NCI-H2171 (cell line): ENCODE results near the gene WDFY3.

Experiments
- DNase-seq: peaks from one replicate; lab custom pipeline; 2025; lab: John Stamatoyannopoulos, UW

Gene WDFY3

GRCh38 chr4:84944947-84945346 lies 21.5 kb downstream of the WDFY3 start:
- no peak for DNase-seq

DNA sequence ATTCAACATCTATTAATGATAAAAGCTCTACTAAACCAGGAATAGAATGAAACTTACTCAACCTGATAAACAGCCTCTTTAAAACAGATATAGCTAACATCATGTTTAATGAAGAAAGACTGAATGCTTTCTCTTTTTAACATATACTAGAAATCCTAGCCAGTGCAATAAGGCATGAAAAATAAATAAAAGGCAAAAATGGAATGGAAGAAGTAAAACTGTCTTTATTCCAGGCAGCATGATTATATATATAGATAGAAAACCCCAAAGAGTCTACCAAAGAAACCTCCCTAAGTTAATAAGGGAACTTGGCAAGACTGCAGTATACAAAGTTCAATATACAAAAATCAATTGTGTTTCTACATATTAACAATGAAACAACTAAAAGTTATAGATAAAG lies 25.5 kb downstream of the WDFY3 start:
- DNase-seq = no peak

- DNase-seq = no peak
These were observed 27.4 kb downstream of the WDFY3 start for GRCh38 chr4:84939113-84939512.

GRCh38 chr4:84938316-84938715 lies 28.2 kb downstream of the WDFY3 start:
- DNase-seq = no peak

- DNase-seq = no peak
These were observed 29.0 kb downstream of the WDFY3 start for GRCh38 chr4:84937381-84937977.

DNA sequence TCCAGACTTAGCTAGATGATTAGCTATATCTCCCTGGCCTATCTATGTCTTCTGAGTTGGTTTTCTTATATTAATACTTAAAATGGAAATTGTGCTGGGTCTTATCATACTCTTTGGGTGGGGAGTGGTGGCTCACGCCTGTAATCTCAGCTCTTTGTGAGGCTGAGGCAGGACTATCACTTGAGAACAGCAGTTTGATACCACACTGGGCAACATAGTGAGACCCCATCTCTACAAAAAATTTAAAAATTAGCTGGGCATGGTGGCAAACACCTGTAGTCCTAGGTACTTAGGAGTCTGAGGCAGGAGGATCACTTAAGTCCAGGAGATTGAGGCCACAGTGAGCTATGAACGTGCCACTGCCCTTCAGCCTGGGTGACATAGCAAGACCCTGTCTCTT lies 30.4 kb downstream of the WDFY3 start:
- no peak for DNase-seq

DNA sequence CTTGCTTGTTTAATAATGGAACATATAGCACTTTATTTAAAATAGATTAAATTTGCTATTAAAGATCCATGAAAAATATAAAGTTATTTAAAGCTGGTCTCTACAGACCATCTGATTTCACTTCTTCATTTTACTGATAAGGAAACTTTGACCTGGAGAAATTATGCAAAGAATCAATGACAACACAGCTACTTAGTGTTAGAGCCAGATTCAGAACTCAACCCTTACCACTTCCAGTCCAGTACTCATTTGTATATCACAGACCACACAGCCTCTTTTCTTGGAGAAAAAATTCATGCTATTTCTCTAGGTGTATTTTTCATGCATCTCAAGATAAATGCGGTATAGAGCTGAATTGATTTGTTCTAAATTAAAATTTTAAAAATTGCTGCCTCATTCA lies 34.0 kb downstream of the WDFY3 start:
- DNase-seq = no peak

GRCh38 chr4:84931961-84932360 lies 34.5 kb downstream of the WDFY3 start:
- no peak for DNase-seq

DNA sequence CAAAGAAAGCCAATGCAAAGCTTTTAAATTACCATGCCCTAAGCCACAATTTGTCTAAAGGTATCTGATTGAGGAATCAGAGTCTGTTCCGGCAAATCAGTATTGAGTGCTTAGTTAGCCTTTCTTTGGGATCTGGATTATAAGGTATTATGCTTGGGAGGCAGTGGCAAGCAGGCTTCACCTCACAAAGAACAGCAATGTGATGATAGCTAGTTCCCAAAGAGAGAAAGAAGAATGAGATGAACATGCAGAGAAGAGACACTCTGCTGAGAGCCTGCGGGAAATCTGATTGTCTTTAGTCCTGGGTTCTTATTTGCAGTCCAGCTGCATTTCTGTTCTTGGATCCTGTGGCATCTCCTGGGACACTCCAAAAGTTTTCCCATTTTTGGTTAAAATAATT lies 35.2 kb downstream of the WDFY3 start:
- DNase-seq = no peak

GRCh38 chr4:84928089-84928488 lies 38.4 kb downstream of the WDFY3 start:
- DNase-seq = no peak

GRCh38 chr4:84927428-84927827 lies 39.1 kb downstream of the WDFY3 start:
- no peak for DNase-seq

- no peak for DNase-seq
These were observed 40.9 kb downstream of the WDFY3 start for GRCh38 chr4:84925558-84925957.

GRCh38 chr4:84924434-84924833 lies 42.1 kb downstream of the WDFY3 start:
- no peak for DNase-seq

GRCh38 chr4:84920617-84921016 lies 45.9 kb downstream of the WDFY3 start:
- no peak for DNase-seq

DNA sequence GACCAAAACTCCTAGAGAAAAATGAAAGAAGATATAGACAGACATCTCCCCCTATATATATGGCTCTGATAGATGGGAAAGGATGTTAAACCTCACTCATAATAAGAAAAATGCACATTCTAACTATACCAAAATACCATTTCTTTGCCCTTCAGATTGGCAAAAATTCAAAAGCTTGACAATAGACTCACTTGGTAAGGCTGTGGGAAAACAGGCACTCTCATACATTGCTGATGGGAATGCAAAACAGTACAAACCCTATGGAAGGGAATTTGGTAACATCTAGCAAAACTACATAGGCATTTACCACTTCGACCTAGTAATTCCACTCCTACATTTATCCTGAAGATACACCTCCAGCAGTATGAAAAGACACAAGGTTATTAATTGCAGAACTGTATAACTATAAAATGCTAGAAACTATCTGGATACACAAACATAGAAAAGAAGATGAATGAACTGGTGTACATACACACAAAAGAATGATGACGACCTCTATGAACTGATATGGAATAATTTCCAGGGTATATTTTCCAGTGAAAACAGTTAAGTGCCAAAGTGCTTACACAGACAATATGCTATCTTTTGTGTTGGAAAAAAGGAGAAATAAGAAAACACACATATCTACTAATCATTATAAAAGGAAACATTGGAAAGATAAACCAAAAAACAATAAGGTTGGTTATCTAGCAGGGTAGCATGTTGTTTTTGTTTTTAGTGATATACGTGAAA lies 48.5 kb downstream of the WDFY3 start:
- no peak for DNase-seq

DNA sequence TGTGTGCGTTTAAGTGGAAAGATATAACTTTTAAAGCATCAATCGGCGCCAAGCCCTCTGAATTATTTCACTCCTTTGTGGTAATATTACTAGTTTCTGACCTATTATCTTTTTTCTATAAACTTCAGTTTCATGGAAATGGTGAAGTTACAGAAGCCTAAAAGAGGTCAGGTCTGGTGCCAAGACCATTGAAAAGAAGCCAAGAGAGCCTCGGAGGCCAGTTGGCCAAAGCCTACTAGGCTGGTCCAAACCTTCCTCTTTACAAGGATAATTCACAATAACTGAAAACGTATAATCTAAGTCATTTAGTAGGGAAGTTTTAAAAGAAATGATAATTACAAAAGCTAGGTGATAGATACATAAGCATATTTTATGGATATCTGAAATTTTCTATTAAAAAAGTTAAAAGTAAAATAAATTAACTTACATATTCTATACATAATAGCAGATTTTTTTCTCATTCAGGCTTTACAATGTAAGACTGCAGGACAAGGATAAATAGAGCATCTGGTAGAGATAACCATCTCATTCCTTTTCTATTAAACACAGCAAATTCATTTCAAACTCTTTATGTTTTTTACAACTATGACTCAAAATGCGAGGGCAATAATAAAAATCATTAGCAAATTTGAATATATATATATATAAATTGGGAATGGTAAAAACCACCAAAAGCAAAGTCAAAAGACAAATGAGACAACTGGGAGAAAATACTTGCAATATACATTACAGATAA lies 49.2 kb downstream of the WDFY3 start:
- no peak for DNase-seq

DNA sequence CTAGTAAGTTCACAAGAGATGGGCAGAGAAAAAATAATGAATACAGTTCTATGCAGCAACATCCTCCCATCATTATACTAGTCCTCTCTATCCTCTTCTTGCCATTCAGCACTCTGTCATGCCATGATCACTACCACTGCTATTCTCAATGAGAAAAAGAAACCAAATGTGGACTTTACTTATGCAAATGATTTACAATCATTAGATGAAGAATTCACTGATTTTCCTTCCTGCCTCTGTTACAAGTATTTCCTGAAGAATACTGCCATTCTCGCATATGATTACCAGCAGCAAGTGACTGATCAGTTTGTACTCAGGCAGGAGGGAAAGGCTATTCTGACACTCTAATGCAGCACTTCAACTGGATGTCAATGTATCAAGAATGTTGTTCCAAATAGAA lies 50.3 kb downstream of the WDFY3 start:
- no peak for DNase-seq

- no peak for DNase-seq
These were observed 51.1 kb downstream of the WDFY3 start for GRCh38 chr4:84915396-84915780.

- no peak for DNase-seq
These were observed 51.6 kb downstream of the WDFY3 start for GRCh38 chr4:84914686-84915395.

GRCh38 chr4:84913176-84913575 lies 53.3 kb downstream of the WDFY3 start:
- DNase-seq = no peak

DNA sequence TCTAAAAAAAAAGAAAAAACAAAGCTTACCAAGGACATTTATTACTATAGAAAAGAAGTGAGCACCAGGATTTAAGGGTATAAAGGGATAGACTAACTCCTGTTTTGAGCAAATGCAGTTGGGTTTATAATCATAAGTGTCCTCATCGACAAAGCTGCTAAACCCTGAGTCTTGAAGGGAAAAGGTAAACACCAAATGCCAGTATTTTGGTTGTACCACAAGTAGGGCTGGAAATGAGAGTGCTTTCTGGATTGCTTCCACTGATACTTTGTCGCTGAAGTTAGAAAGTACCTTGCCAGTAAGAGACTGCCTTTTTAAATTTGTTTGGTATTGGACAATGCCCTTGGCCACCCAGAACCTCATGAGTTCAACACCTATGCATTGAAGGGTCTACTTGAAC lies 53.7 kb downstream of the WDFY3 start:
- no peak for DNase-seq

DNA sequence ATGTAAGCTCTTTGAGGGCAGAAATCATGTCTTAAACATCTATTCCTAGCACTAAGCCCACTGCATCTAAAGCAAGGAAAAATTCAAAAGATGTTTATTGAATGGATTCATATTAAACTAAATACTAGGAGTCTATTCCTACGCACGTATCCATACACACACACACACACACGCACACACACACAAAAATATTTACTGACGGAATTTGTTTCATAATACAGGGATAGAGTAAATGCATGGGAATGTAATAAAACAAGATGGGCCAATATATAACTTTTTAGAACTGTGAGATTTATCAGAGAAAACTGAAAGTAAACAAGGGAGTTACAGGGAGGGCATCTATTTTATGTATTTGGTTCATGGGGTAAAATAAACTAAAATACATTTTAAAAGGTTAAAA lies 57.6 kb downstream of the WDFY3 start:
- no peak for DNase-seq

GRCh38 chr4:84907145-84907544 lies 59.3 kb downstream of the WDFY3 start:
- DNase-seq = no peak
